ENCODE measurements around the gene PSMG1.

GRCh38 chr21:39193380-39193779 lies 10.1 kb upstream of the PSMG1 start:
- TF ChIP-seq EZH2 (optimal IDR thresholded peaks at IDR 0.05; ENCODE audit: low read depth, low read length) (no peak), CTCF (IDR thresholded peaks at IDR 0.05; ENCODE audit: low read length) (no peak), EZH2phosphoT487 (IDR thresholded peaks at IDR 0.05; ENCODE audit: low read length) (no peak)
